ENCODE results near the gene KRT6B.

GRCh38 chr12:52458861-52459260 is 6.9 kb upstream of the KRT6B start:
- TF ChIP-seq CTCF (IDR thresholded peaks at IDR 0.05), result no peak
- TF ChIP-seq POLR2AphosphoS5 (IDR thresholded peaks at IDR 0.05), result no peak

All from sigmoid colon (tissue), 4 donors.